SKM-1 (cell line): Measurements from ENCODE around the gene DSC3.
"Not testable (repeated sequence)": the region's sequence is repeated elsewhere in the genome, so short reads cannot be mapped to it uniquely, and the experiment has no call there.

Experiments
- DNase-seq: peaks from one replicate; lab custom pipeline; 2025; ENCODE audit not compliant: unreplicated experiment; lab: John Stamatoyannopoulos, UW

Gene DSC3

DNA sequence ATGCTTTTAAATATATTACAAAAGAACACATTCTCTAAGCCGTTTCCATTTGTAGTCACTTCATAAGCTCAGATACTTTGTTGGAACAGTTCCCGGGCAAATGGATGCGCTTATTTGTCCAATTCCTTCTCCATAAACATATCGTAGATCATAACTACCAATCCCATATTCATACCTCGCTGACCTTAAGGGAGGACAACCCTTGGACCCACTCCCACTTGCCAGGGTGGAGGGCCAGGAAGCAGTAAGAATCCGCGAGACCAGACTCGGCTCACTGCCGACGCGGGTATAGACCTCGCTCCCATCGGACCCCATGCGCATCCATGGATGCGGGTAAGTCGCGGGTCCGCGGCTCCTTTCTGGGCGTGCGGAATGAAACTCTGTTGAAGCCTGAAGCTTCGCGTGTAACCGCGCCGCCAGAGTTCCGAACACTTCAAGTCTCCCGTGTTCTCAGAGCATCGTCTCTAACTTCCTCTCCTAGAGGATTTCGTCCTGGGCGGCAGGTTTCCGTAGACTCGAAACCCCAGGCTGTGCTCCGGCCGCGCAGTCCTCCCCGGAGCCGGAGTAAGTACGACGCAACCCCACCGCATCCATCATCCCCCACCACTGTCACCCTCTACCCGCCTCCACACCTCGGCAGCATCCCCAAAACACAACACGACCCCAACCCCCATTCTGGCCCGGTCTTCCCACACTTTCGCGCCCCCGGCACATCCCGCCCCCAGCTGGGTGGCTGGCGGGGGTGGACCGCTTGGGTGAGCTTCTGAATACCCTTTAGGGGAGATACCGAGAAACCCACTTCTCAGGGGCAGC lies 1.1 kb downstream of the DSC3 start:
- DNase-seq = no peak

DNA sequence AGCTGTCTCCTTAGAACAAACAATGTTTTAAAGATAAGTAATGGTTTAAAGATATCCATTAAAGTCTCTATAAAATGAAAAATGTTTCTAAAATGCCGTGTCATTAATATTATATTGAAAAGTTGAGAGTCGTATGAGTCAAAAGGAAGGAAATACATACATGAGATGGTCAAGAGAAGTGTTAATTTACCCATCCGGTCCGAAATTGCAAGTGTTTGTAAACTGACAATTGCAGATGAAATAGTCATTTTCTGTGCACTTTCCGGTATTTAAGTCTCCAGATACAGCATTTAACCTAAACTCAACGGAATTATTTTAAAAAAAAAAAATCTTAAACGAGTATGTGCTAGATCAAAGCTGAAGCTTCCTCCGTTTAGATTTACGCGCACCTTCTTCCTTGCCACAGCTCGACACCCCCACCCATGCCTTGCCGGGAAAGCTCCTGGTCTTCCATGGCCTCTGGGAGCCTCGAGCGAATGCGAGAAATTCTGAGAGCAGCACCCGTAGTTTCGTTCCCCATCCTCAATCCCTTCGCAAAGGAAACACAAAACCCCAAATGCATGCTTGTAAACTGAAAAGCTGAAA lies 1.8 kb downstream of the DSC3 start:
- no peak for DNase-seq

DNA sequence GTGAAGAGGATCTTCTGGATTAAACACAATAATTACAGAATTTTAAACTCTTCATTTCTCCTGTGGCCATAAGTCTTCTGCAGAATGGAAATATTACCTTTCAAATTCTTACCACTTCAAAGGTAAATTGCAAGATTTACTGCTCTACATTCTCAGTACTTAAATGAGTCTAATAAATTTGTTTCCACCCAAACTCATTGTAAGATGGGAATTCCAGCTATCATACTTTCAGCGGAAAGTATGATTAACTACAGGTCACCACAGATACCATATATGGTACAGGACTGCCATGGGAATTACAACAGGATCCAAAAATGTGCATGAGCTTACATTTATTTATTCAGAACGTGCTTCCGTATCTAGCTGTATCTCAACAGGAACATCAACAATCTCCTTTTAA lies 3.1 kb downstream of the DSC3 start:
- DNase-seq = no peak

DNA sequence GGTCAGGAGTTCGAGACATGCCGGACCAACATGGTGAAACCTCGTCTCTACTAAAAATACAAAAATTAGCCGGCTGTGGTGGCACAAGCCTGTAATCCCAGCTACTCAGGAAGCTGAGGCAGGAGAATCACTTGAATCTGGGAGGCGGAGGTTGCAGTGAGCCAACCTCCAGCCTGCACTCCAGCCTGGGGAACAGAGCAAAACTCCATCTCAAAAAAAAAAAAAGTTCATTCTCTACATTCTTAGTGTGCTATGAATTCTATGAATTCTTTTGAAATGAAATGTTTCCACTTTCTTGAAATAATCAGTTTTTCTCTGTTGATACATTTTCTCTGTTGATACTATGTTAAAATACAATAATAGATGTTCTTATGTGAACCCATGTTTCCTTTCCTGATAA lies 4.9 kb downstream of the DSC3 start:
- DNase-seq = not testable (repeated sequence)

DNA sequence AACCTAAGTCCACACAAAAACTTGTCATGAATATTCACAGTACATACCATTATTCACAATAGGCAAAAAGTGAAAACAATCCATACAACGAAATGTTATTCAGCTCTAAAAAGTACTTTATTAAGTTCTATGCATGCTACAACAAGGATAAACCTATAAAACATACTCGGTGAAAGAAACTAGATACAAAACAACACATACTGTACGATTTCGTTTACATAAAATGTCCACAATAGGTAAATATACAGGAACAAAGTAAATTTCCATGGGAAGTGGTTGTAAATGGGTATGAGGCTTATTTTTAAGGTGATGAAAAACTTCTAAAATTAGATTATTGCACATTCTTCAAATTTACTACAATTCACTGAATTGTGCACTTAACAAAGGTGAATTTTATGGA lies 8.0 kb downstream of the DSC3 start:
- no peak for DNase-seq

DNA sequence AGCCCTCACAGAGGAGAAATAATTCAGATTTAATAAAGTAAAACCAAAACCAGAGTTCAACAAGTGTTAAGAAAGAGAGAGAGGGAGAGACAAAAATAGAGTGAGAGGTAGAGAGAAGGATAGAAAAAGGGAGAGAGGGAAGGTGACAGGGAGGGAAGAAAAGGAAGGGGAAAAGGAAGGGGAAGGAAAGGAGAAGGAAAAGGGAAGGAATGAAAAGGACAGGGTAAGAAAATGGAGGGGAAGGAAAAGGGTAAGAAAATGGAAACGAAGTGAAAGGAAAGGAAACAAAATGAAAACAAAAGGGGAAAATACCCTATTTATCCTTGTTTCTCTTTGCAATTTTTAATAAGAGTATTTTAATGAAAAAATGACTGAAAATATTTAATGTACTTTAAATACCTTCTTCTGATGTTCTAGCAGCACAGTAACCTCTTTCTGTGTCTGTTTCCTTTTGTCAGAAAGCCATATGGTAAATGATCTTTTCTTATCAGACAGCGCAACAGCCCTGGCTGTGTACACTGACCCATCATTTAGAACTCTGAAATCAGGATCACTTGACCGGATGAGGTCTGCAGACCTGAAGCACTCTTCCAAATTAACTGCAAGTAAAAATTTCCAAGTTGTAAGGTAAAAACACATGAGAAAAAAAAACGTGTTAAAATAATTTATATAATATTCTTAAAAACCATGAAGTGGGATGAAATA lies 11.8 kb downstream of the DSC3 start:
- DNase-seq = no peak

DNA sequence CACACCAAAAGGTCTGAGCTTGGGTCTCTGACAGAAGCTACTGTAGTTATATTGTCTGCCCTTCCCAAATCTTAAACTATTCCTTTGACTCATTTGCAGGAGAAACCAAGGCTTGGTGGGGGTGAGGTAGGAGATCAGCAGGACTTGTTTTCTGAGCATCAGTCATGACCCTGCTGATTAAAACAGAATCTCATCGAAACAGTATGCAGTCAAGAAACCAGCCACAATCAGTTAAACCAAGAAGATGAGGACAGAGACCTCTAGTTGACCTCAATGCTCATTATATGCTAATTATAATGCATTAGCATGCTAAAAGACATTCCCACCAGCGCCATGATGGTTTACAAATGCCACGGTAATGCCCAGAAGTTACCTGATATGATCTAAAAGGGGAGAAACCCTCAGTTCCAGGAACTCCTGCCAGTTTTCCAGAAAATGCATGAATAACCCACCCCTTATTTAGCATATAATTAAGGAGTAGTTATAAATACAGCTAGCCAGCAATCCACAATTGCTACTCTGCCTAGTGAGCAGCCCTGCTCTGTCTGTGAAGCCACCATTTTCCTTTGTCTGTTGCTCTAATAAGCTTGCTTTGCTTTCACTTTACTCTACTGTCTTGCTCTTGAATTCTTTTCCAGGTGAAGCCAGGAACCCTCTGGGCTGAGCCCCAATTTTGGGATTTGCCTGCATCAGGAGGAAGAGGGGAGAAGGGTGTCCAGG lies 26.7 kb downstream of the DSC3 start:
- DNase-seq = no peak

DNA sequence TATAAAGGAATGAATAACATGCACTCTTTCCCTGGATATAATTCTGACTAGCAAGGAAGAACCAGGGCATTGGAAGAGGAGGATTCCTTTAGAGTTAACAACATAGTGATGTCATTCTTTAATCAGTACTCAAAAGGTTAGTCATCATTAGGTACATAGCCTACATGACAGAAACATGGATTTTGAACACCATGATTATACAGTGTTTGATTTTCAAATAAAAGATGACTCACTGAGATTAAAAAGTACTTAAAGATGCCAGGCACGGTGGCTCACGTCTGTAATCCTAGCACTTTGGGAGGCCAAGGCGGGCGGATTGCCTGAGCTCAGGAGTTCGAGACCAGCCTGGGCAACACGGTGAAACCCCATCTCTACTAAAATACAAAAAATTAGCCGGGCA lies 31.1 kb downstream of the DSC3 start:
- not testable (repeated sequence) for DNase-seq

DNA sequence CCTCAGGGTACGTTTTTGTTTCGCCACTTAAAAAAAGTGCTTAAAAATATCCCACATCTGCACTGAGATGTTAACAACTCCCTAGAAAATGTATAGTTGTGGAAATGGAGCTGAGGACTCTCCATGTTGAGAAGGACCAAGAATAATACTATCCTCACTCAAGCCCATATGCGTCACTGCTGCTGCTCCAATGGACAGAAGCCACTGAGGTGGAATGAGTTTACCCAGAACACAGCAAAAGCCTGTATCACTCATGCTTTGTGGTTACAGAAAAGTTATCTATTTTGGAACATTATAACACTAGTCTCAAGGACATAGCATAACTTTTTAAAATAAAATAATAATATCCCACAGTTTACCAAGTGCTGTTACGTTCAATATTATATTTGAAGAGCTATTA lies 31.9 kb downstream of the DSC3 start:
- no peak for DNase-seq

DNA sequence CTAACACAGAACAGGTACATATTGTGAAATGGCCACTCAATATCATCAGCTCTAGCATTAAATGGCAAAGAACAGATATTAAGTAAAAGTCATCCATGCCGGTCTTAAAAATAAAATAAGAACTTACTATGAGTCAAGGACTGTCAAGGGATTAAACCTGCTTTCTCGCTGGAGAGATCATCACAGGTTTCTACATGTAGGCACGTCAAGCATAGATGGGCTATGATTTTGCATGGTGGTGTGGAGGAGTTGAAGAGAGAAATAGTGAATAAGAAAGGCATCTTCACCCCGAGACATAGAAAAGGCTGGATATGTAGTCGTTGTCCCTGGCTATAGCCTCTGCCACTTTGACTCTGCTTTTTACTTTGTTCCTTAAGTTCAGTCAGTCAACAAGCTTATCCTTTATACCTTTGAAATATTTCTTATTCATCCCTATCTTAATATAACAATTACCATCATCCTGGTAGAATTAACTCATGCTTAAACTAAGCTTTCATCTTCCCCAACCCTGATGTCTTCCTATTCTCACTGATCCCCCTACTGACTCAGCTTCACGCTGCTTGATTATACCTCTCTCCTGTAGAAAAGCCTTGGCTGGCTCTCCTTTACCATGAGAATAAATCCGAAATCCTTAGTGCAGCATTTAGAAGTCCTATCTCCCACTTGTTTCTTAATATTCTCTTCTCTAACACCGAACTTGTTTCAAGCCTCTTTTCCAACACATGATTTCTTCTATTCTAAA lies 42.5 kb downstream of the DSC3 start:
- DNase-seq = no peak

DNA sequence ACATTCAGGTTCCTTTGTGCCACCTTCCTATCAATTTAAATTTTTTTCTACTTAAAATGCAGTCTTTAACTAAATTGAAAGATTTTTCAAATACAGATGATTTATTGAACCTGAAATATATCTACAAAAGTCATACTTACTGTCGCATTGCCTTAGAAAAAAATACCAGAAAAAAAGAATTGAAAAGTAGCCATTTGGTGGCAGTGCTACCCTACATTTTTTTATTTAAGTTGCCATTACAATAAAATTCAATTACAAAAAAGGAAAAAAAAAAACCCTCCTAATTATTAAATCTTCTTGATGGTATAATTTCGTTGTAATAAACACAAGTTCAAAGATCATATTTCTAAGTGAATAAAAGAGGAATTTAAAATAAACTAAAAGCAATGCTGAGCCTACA lies 43.4 kb downstream of the DSC3 start:
- DNase-seq = no peak

DNA sequence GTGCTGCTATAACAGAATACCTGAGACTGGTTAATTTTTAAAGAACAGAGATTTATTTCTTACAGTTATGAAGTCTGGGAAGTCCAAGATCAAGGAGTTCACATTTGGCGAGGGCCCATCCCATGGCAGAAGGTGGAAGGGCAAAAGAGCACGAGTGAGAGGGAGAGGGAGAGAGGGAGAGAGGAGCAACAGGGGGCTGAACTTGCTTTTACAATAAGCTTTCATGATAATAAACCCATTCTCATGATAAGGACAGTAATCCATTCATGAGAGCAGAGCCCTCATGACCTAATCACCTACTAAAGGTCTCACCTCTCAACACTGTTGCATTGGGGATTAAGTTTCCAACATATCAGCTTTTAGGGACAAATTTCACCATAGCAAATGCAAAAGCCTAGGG lies 45.3 kb downstream of the DSC3 start:
- no peak for DNase-seq

DNA sequence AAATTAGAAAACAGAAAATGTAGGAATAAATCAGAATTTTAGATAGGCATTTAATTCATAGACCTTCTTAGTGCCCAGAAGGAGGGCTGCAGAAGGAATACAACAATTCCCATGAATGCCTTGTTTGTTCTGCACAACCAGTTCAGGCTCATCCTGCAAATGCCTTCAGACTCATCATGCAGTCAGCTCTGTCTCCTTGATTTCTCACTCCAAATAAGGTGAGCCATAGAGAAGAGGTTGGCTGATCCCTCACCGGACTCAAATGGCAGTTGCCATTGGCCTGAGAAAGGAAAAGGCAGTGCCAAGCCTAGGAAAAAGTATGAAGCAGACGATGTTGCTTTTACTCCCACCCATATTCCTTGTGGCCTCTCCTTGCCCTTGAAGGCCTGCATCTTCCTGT lies 50.3 kb downstream of the DSC3 start:
- no peak for DNase-seq

DNA sequence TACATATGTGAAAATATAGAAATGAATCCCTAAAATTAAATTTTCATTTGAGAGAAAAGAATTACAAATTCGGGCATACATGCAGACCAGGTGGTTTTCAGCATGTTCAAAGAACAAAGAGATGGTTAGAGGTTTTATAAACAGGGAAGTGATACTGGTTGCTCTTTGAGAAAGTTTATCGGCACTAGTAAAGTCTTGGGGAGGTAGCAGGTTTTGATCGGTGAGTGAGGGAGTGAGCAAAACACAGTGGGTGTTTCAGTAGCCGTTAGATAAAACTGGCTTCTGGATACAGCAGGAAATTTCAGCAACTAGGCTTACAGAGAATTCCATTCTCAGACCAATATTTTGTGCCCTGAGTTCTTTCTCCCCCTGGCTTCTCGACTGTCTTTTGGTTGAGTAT lies 51.1 kb downstream of the DSC3 start:
- no peak for DNase-seq

DNA sequence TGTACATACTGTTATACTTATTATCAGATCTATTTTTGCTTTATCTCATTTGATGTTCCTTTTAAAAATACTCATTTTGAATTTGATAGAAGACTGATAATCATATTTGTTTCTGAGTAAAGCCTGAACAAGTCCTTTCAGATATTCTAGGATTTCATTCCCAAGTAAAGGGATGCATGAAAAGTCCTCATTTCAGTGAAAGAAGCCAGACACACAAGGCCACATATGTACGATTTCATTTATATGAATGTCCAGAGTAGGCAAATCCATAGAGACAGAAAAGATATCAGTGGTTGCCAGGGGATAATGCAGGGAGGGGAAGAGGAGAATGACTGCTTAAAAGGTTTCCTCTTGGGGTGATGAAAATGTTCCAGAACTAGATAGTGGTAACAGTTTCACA lies 53.4 kb downstream of the DSC3 start:
- DNase-seq = no peak

DNA sequence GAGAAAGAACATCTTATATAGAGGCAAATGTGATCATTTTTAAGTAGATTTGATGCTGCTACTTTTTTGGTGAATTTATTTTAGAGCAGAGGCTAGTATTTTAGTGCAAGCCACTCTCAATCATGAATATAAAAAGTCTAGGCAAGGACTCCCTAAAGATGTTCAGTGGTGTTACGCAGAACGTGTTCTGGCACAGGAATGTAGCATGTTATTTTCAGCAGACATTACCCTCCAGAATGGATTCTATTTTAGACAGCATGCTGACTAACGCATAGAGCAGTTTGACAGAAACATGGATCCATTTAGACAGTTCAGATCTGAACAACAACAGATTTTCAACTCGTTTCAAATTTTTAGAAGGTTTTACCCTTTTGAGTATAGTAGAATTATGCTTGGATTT lies 54.1 kb downstream of the DSC3 start:
- DNase-seq = no peak

DNA sequence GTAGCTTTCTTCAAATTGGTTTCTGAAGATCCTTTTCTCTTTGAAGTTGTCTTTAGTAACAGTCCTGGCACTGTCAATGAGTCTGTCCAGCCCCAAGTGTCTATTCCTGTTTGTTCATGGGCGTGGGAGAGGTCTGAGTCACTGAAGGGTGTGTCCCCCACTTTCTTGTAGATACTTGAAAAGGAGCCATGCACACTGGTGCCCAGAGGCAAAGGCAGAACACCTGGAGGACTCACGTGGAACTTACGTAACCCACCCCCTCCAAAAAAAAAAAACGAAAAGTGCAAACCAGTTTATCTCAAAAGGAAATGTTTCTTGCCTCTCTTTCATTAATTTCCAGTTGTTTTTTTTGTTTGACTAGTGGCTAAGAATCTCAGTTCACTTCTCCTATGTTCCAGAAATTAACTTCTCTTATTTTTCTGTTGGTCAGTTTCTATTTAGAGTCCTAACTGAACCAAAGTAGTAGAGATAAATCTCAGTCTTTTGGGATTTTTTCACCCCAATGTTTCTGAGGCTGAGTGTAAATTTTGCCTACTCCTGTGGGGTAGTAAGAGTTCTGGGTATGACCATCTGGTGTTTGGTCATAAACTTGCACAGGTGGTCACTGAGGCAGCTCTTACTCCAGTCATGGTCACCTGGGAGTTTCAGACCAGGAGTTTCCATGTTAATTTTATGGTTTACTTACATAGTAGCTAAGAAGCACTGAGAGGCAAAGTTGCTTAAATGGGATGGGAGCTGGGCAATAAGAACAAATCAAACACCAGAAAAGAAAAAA lies 54.9 kb downstream of the DSC3 start:
- no peak for DNase-seq

DNA sequence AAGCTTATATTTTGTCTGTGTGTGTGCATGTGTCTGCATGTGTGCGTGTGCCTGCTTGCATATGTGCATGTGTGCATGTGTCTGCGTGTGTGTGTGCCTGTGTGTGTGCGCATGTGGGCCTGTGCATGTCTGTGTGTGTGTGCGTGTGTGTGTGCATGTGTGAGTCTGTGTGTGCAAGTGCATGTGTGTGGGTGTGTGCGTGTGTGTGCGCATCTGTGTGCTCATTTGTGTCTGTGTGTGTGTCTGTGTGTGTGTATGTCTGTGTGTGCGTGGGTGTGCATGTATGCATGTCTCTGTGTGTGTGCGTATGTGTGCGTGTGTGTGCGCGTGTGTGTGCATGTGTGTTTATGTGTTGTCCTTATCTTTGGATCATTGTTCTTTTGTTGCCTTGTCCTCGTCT lies 56.8 kb downstream of the DSC3 start:
- no peak for DNase-seq

DNA sequence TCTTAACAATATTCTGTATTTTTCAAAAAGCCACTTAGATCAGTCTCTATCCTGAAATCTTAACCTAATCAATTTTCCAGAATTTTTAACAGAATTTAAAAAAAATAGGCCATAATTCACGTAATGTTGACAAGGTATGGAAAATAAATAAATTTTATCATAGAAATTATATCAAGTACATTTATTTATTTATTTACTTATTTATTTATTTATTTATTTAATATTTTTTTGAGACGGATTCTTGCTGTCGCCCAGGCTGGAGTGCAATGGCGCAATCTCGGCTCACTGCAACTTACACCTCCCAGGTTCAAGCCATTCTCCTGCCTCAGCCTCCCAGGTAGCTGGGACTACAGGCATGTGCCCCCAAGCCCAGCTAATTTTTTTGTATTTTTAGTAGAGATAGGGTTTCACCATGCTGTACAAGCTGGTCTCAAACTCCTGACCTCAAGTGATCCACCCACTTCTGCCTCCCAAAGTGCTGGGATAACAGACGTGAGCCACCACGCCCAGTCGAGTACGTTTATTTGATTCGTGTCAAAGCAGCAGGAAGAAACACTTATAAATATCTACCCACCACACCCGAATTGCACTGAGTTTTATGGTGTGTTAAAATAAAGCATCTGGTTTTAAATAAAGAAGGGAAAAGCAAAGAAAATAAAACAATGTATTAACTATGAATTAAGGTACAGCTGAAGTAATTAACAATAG lies 60.1 kb downstream of the DSC3 start:
- DNase-seq = no peak

DNA sequence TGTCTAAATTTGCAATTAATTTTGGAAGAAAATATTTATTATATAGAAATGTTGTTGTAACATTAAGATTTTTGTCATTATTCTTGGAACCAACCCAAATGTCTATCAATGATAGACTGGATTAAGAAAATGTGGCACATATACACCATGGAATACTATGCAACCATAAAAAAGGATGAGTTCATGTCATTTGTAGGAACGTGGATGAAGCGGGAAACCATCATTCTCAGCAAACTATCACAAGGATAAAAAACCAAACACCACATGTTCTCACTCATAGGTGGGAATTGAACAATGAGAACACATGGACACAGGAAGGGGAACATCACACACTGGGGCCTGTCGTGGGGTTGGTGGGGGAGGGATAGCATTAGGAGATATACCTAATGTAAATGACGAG lies 64.5 kb downstream of the DSC3 start:
- not testable (repeated sequence) for DNase-seq
